A549 (cell line): Measurements from ENCODE around the gene LRRC9. TPM values are rescaled to one million over a fixed set of nuclear protein-coding genes. Genes with fewer than 3 reads are reported as not detected.
"Not testable (repeated sequence)": the region's sequence is repeated elsewhere in the genome, so short reads cannot be mapped to it uniquely, and the experiment has no call there.

Experiments
- ATAC-seq, 2 experiments: fragments of 200-7000 bp in 1 of 2; fragments of >200 bp in 1 of 2; cut with Nextera tagmentation in 1 of 2; cut with Tn5 transposase in 1 of 2; 3 replicates each; pipeline versions ENCODE4 v1.8.0 to v1.9.1; 2018 to 2020; ENCODE audit warnings: mild to moderate bottlenecking in 1 of 2, moderate library complexity in 1 of 2
- CTCF ChIA-PET: fragments of 300-600 bp; sonication (Branson Sonifier 250); formaldehyde crosslinking; extraction: SDS; loops from one replicate; lab custom pipeline; 2021; ENCODE audit warnings: antibody characterized with exemption, inconsistent platforms; lab: Yijun Ruan, JAX
- POLR2A ChIA-PET: fragments of 350-600 bp; formaldehyde crosslinking; extraction: SDS; loops from one replicate; lab custom pipeline; 2021; ENCODE audit warnings: antibody characterized with exemption, inconsistent platforms; lab: Yijun Ruan, JAX
- DNase-seq, 2 experiments: peaks; one replicate each; pipeline versions ENCODE4 v3.0.0 to v3.0.0-alpha.2; 2011 to 2016; ENCODE audit warnings: low read depth in 1 of 2, low spot score in 1 of 2
- FAIRE-seq: peaks from 2 replicates; lab custom pipeline; 2011; peaks lifted over from hg19 to GRCh38; lab: Jason Lieb, UNC
- H3K27ac ChIP-seq, 2 experiments: fragments of >200 bp; sonication (Bioruptor Twin); formaldehyde crosslinking; 3 replicates each; pipeline ENCODE4 v1.5.1; 2016 to 2017
- H3K4me1 ChIP-seq: fragments of >200 bp; sonication (Bioruptor Twin); formaldehyde crosslinking; 3 replicates; pipeline ENCODE4 v1.6.1; 2016
- H3K4me2 ChIP-seq: fragments of >200 bp; sonication (Bioruptor Twin); formaldehyde crosslinking; 3 replicates; pipeline ENCODE4 v1.6.1; 2016
- H3K4me3 ChIP-seq: fragments of >200 bp; sonication (Bioruptor Twin); formaldehyde crosslinking; 3 replicates; pipeline ENCODE4 v1.5.1; 2016
- H3K9me3 ChIP-seq: fragments of >200 bp; sonication (Bioruptor Twin); formaldehyde crosslinking; 3 replicates; pipeline ENCODE4 v1.6.1; 2016
- ATOH8 ChIP-seq: fragments of 250-450 bp; sonication (Bioruptor Pico); IDR thresholded peaks from 2 replicates; pipeline ENCODE4 v1.5.0; 2020; ENCODE audit warnings: low read depth, mild to moderate bottlenecking, moderate library complexity
- BHLHE40 ChIP-seq: IDR thresholded peaks from 2 replicates; pipeline ENCODE4 v1.6.1; 2012; ENCODE audit warnings: low read depth, low read length, inconsistent platforms
- CBX8 ChIP-seq: fragments of 200-600 bp; sonication (generic); IDR thresholded peaks from 2 replicates; pipeline ENCODE4 v1.6.1; 2016
- CEBPB ChIP-seq, 2 experiments: fragments of >200 bp in 1 of 2; sonication (Bioruptor Twin) in 1 of 2; formaldehyde crosslinking in 1 of 2; IDR thresholded peaks; 2 replicates each; pipeline ENCODE4 v1.6.1; 2012 to 2016
- EHF ChIP-seq: fragments of 250-450 bp; sonication (Bioruptor Pico); IDR thresholded peaks from 2 replicates; pipeline ENCODE4 v1.5.0; 2020; ENCODE audit warnings: mild to moderate bottlenecking
- EHMT2 ChIP-seq: fragments of 200-600 bp; sonication (generic); IDR thresholded peaks from 2 replicates; pipeline ENCODE4 v1.6.1; 2016; ENCODE audit warnings: antibody characterized with exemption, low read depth, mild to moderate bottlenecking, moderate library complexity
- ELK1 ChIP-seq: fragments of 150-350 bp; IDR thresholded peaks from 2 replicates; pipeline ENCODE4 v1.6.1; 2014; ENCODE audit warnings: low read depth, mild to moderate bottlenecking, low read length
- ESRRA ChIP-seq: fragments of 150-350 bp; IDR thresholded peaks from 2 replicates; pipeline ENCODE4 v1.6.1; 2014; ENCODE audit warnings: mild to moderate bottlenecking, low read length, borderline replicate concordance
- FOSB ChIP-seq: fragments of 250-450 bp; sonication (Bioruptor Pico); IDR thresholded peaks from 2 replicates; pipeline ENCODE4 v1.5.0; 2020; ENCODE audit warnings: mild to moderate bottlenecking, moderate library complexity
- HES2 ChIP-seq: fragments of >200 bp; sonication (Bioruptor Twin); formaldehyde crosslinking; IDR thresholded peaks from 2 replicates; pipeline ENCODE4 v1.6.1; 2016
- HMGXB4 ChIP-seq: fragments of 250-450 bp; sonication (Bioruptor Pico); IDR thresholded peaks from 2 replicates; pipeline ENCODE4 v1.5.0; 2021; ENCODE audit warnings: mild to moderate bottlenecking, moderate library complexity, borderline replicate concordance
- HOXA7 ChIP-seq: fragments of 250-450 bp; sonication (Bioruptor Pico); IDR thresholded peaks from 2 replicates; pipeline ENCODE4 v1.5.0; 2020; ENCODE audit warnings: mild to moderate bottlenecking, moderate library complexity
- HOXB13 ChIP-seq: fragments of 250-450 bp; sonication (Bioruptor Pico); IDR thresholded peaks from 2 replicates; pipeline ENCODE4 v1.5.0; 2020; ENCODE audit warnings: low read depth, mild to moderate bottlenecking, moderate library complexity
- HOXB5 ChIP-seq: fragments of 250-450 bp; sonication (Bioruptor Pico); IDR thresholded peaks from 2 replicates; pipeline ENCODE4 v1.5.0; 2020; ENCODE audit warnings: mild to moderate bottlenecking, moderate library complexity
- NFE2L2 ChIP-seq: fragments of 150-350 bp; conservative IDR thresholded peaks from 2 replicates; pipeline ENCODE4 v1.6.1; 2014; ENCODE audit warnings: low read length
- POLR2A ChIP-seq: IDR thresholded peaks from 2 replicates; pipeline ENCODE4 v1.6.1; 2012; ENCODE audit warnings: mild to moderate bottlenecking, low read length
- RCOR1 ChIP-seq: fragments of 150-350 bp; IDR thresholded peaks from 2 replicates; pipeline ENCODE4 v1.6.1; 2014; ENCODE audit warnings: antibody characterized with exemption, low read length, low read depth
- RNF2 ChIP-seq: fragments of 200-600 bp; sonication (generic); IDR thresholded peaks from 2 replicates; pipeline ENCODE4 v1.6.1; 2016; ENCODE audit warnings: low read depth, mild to moderate bottlenecking, antibody characterized with exemption, moderate library complexity, borderline replicate concordance
- SMC3 ChIP-seq: fragments of >200 bp; sonication (Bioruptor Twin); formaldehyde crosslinking; IDR thresholded peaks from 3 replicates; pipeline ENCODE4 v1.6.1; 2018; ENCODE audit warnings: inconsistent platforms
- TFCP2L1 ChIP-seq: fragments of 250-450 bp; sonication (Bioruptor Pico); IDR thresholded peaks from 2 replicates; pipeline ENCODE4 v1.5.0; 2021; ENCODE audit warnings: mild to moderate bottlenecking
- TP53 ChIP-seq: fragments of 250-450 bp; sonication (Bioruptor Pico); IDR thresholded peaks from 2 replicates; pipeline ENCODE4 v1.5.0; 2021; ENCODE audit warnings: mild to moderate bottlenecking, moderate library complexity
- ZFP36 ChIP-seq: fragments of 450-650 bp; IDR thresholded peaks from 2 replicates; pipeline ENCODE4 v1.6.1; 2014; ENCODE audit warnings: borderline replicate concordance; ENCODE audit not compliant: partially characterized antibody
- WGBS: methylation state at CpG from one replicate; pipeline ENCODE4 v1.1.6; 2017; ENCODE audit errors: missing lambda C conversion rate; 5-methylcytosine and 5-hydroxymethylcytosine counted together
- polyA plus RNA-seq, 4 experiments: library from polyadenylated mRNA; depleted of rRNA in 3 of 4; stranded (reverse); fragments of >200 nt; fragmentation: RNase III in 1 of 4; extraction: RNeasy Plus Mini Kit Qiagen cat#74134 plus additional on column Dnase treatment in 1 of 4; gene quantifications; 2 replicates in 3 of 4; 3 replicates in 1 of 4; pipeline ENCODE4 v1.2.3, GENCODE V29; 2011 to 2017

Gene LRRC9
- polyA plus RNA-seq, 2 of the 4 experiments (the other 2 are of a cell fraction), result not detected

- TF ChIP-seq POLR2A (no peak), CBX8 (no peak), ELK1 (no peak), HES2 (no peak), ZFP36 (no peak), FOSB (CRISPR knock-in tag) (no peak), ESRRA (no peak), SMC3 (no peak), RNF2 (no peak), TFCP2L1 (CRISPR knock-in tag) (no peak), CEBPB (IDR thresholded peaks at IDR 0.05) (no peak), HMGXB4 (CRISPR knock-in tag) (no peak), HOXB5 (CRISPR knock-in tag) (no peak), EHMT2 (no peak), ATOH8 (CRISPR knock-in tag) (no peak), RCOR1 (no peak), HOXB13 (CRISPR knock-in tag) (no peak)
Observed at GRCh38 chr14:59939828-59940227, 19.9 kb downstream of the LRRC9 start.

GRCh38 chr14:59942296-59942862, 22.4 kb downstream of the LRRC9 start:
- WGBS, result 36% methylated on average over 10 of the region's 10 CpGs
- ATAC-seq, H3K4me1 ChIP-seq, H3K4me2 ChIP-seq, FAIRE-seq, POLR2A ChIA-PET, DNase-seq, H3K9me3 ChIP-seq, H3K4me3 ChIP-seq, CTCF ChIA-PET, H3K27ac ChIP-seq: not testable (repeated sequence)

More at GRCh38 chr14:59939828-59940227, 19.9 kb downstream of the LRRC9 start:
- CTCF ChIA-PET, result interaction anchor here (1.4 kb wide), 1 partner anchor 24 kb away, joined by 4 read pairs; no protein-coding TSS in a partner anchor
- no peaks in the 10 kb centered on the region for H3K4me1 ChIP-seq
- ATAC-seq, result no peak
- no peak for DNase-seq
- POLR2A ChIA-PET, result no interaction called here
- H3K27ac ChIP-seq, result no peak overlapping the region
- 9% methylated on average over 3 of the region's 3 CpGs for WGBS
- H3K9me3 ChIP-seq, result no peaks in the 10 kb centered on the region
- no peak overlapping the region for H3K4me3 ChIP-seq
- FAIRE-seq, result no peak
- H3K4me2 ChIP-seq, result no peak overlapping the region

GRCh38 chr14:59944909-59945308, 25.0 kb downstream of the LRRC9 start:
- ChIA-PET POLR2A (no interaction called here), CTCF (interaction anchor here (0.6 kb wide), 1 partner anchor 9 kb away, joined by 4 read pairs; no protein-coding TSS in a partner anchor)
- no peak overlapping the region for H3K4me3 ChIP-seq
- ATAC-seq, result no peak
- no peak for DNase-seq
- TF ChIP-seq EHF (no peak), CBX8 (no peak), NFE2L2 (no peak), ATOH8 (CRISPR knock-in tag) (no peak), BHLHE40 (no peak), ESRRA (no peak), ELK1 (no peak), TP53 (CRISPR knock-in tag) (no peak), HOXA7 (CRISPR knock-in tag) (no peak)
- TF ChIP-seq, all 56 proteins: peak for 0
- no peaks in the 10 kb centered on the region for H3K4me1 ChIP-seq
- no peak overlapping the region for H3K27ac ChIP-seq
- no peak overlapping the region for H3K4me2 ChIP-seq
- H3K9me3 ChIP-seq, result no peaks in the 10 kb centered on the region
- no peak for FAIRE-seq

GRCh38 chr14:59952141-59952540, 32.2 kb downstream of the LRRC9 start:
- H3K4me3 ChIP-seq, ATAC-seq, H3K27ac ChIP-seq, FAIRE-seq, H3K4me1 ChIP-seq, H3K9me3 ChIP-seq, DNase-seq, POLR2A ChIA-PET, H3K4me2 ChIP-seq: not testable (repeated sequence)
- CTCF ChIA-PET, result interaction anchor here (2.7 kb wide), 1 partner anchor 13 kb away, joined by 11 read pairs; no protein-coding TSS in a partner anchor
- 83% methylated on average over 21 of the region's 30 CpGs for WGBS
